ENCODE measurements around the gene HOXA13.

Gene HOXA13

DNA sequence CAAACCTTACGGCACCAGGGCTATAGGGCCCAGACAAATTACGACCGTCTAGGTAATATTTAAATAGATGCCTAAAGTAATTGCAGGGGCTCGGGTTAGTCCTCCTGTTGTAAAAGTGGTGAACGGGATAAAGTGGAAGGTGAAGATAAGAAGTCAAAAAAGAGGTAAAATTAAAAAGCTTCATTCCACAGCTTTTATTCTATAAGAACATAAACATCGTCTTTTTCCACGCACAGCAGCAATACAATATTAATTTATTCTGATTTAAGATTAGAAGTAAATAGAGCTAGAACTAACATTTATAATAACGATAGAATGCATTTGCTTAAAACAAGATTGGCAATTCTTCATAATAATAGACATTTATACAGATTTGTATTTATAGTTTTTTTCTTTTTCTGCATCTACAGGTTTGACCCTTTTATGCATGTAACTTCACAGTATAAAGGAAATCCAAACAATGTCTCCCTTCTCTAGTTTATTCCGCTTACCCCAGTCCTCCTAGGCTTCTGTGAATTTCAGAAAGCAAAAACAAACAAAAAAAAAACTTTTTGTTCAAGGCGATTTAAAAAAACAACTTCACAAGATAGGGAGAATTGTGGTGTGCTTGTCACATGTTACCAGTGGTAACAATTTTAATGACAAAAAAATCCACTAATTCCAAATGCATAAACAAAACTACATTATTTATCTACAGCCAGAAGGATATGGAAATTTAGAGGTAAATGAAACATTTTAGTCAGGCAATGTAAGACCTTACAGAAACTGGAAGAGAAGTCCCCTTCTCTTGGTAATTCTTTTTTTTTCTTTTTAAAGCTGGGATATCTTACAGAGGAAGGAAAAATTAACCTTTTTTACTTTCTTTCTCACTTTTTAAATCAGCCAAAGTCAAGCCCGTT lies 29.2 kb downstream of the HOXA13 start:
- DNase-seq (ENCODE audit: low read depth) = no peak

DNA sequence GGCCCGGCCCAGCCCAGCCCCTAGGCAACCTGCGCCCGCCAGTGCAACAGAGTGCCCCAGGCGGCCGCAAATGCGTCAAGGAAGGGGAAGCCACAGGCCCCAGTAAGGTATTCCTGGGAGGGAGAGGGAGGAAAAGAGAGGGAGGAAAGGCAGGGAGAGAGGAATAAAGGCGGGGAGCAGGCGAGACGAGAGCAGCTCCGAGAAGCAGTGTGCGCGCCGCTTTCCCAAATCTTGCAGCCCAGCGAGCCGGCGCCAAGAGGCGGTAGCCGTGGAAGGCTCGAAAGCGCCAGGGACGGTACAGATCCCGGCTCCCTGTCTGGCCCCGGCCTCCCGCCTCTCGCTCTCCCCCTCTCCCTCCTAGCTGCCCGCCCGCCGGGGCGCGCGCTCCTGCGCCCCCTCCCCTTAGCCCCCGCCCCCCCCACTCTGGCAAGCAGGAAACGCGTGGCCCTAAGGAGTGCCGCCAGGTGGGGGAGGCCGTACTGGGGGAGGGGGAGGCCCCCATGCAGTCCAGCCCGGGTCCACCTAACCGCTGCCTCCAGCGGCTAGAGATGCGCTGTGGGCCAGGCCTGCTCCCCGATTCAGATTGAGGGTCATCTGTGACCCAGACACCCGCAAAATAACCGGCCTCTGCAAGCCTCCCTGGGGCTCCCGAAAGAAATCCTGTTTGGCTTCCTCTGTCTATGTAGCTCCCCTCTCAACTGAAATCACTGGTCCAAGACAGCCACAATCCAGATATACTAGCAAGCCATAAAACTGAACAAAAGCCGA lies 30.0 kb downstream of the HOXA13 start:
- DNase-seq (ENCODE audit: low read depth) = no peak

DNA sequence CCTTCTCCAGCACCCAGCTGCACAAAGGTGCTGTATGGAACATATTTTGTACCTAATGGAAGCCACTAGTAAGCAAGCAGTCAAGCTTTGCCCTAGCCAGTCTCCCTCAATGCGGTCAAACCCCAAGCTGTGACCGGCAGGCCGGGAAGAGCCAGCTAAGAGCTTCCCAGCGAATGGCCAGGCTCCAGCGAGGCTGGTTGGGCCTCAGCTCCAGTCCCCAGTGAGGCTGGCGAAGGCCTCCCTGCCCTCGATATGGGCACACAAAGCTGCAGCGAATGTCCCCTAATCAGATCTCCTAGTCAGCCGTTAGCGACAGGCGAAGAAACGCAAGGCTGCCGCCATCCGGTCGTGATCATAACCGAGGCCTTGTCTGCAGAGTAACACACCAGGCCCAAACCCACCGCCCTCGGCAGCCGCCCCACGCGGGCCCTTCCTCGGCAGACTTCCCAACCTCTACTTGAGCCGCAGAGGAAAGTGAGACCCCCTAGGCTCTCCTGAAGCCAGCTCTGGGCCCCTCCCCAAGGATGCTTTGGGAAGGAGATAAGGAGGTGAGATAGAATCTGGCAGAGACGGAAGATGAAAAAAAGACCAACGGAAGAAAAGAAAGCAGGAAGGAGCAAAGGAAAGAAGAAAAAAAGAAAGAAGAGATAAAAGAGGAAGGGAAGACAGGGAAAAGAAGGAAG lies 31.5 kb downstream of the HOXA13 start:
- DNase-seq (ENCODE audit: low read depth) = no peak

DNA sequence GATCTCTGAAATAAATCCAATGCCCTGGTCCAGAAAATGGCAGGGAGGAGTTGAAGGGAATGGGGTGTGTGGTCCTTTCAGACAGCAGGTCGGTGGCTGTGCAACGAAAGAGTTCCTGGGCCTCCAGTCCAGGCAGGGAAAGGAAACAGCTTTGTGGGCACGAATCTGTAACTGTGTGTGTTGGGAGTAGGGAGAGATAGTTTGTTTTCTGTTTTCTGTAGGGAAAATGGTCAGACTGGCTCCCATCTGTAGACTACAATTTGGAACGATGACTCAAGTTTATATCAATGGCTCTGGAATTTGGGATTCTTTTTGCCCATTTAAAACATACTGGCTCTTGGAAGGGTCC lies 32.0 kb downstream of the HOXA13 start:
- no peak for DNase-seq (ENCODE audit: low read depth)

DNA sequence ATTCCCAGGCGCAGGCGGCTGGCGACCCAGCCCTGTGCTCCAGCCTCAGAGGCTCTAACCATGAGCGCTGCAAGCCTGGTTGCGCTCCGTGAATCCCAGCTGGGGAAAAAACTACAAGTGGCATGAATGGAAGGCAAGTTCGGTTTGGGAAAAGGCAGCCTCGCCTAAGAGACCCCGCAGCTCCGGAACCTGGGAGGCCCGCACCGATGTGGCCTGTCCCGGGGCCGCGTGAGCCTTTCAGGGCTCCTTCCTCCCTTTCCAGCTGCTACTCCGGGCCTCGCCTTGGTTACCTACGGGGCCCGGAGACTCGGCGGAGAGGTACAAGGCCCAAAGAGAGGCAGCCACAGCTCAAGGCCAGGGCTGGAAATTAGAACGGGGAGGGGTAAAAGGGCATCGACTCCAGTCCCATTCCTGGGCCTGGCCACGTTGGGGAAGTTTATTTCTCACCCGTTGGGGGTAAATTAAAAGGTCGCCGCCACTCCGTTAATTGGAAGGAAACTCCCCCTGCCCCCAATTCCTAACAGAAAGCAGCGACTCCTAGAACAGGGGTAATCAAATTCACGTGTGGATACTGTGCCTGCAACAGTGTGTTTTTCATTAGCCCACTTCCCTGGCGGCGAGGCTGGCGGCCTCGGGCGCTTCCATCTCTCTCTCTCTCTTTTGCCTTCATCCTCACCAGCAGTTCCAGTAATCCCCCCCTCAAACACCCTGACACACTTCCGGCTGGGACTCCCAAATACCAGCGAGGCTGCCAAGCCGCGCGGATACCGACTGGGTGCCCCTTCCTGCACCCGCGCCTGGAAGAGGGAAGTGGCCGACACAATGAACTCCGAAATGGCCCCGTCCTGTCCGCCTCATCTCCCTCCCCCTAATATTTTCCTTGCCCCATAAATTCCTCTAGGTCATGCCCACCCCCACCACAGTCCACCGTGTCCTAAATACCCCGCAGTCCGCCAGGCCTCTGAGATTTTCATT lies 33.1 kb downstream of the HOXA13 start:
- no peak for DNase-seq (ENCODE audit: low read depth)

DNA sequence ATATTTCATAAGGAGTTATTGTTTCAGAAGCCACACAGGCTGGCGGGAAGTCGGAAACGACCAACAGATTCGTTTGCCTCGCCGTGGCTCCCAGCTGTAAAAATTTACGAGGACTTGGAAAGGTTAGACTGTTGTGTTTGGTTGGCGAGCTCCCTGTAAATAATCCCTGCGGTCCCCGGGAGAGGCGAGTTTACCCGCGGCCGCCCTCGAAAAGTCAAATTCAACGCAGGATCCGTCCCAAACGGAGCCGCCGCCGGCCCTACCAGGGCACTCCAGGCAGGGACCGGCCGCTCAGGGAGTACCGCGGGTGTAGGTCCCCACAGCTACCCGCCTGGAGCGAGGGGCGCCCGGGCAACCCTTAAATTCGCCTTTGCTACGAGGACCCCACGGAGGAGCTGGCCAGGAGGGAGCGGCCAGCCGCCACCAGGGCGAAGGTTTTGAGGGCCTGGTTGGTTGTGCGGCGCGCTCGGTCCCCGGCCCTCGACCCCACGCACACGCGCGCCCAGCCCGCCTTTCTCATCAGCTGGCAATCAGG lies 33.8 kb downstream of the HOXA13 start:
- no peak for DNase-seq (ENCODE audit: low read depth)

DNA sequence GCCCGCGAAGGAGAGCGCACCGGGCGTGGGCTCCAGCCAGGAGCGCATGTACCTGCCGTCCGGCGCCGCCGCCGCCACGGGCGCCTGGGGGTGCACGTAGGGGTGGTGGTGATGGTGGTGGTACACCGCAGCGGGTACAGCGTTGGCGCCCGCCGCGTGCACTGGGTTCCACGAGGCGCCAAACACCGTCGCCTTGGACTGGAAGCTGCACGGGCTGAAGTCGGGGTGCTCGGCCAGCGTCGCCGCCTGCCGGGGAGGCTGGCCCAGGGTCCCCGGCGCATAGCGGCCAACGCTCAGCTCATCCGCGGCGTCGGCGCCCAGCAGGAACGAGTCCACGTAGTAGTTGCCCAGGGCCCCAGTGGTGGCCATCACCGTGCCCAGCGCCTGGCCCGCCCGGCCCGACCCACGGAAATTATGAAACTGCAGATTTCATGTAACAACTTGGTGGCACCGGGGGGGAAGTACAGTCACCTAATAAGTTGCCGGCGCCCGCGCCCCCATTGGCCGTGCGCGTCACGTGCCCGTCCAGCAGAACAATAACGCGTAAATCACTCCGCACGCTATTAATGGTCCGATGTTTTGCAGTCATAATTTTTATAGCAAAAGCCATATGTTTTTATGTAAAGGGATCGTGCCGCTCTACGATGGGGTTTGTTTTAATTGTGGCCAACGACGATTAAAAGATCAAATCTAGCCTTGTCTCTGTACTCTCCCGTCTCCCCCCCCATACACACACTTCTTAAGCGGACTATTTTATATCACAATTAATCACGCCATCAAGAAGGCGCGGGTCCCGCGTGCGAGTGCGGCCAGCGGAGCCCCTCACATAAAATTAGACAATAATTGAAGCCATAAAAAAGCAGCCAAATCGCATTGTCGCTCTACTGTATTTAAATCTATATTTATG lies 34.5 kb downstream of the HOXA13 start, which contains the start of gene HOXA9:
TSS of gene HOXA9 (minus strand) at position 449 of the 907 bp plus-strand sequence. CDS start at position 369, 80 bp downstream.
- no peak for DNase-seq (ENCODE audit: low read depth)

DNA sequence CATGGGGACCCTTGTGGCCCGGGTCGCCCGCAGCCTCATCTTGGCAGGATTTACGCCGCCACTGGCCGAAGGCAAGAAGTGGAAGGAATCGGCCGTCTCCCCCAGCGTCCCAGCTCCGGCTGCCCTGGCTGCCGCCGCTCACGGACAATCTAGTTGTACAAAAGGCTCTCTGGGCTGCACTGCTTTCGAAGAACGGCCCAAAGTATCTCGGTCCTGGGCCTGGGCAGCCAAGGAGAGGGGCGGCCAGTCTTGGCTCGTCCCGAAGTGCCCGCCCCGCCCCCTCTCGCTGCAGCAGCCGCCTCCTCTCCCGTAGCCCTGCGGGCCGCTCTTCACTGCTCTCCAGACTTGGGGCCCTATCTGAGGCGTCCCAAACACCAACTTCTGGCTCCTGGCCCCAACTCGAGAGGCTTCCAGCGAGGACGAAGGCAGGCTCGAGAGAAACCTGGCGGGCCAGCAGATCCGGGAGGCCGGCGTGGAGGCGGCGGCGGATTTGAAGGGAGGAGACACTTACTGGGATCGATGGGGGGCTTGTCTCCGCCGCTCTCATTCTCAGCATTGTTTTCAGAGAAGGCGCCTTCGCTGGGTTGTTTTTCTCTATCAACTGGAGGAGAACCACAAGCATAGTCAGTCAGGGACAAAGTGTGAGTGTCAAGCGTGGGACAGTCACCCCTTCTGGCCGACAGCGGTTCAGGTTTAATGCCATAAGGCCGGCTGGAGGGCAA lies 35.4 kb downstream of the HOXA13 start:
- no peak for DNase-seq (ENCODE audit: low read depth)

DNA sequence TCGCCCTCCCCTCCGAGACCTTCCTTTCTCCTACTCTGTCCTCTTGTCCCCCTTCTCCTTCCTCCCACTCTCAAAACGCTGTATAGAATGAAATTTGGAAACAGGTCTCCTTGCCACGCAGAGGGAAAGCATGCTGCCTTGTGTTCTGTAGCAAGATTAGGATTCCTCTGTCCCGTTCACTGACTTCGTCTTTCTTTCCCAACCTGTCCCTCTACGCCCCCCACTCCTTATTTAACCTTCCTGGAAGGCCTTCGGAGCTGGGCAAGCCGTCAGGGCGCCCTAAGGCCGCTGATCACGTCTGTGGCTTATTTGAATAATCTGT lies 35.9 kb downstream of the HOXA13 start:
- no peak for DNase-seq (ENCODE audit: low read depth)

DNA sequence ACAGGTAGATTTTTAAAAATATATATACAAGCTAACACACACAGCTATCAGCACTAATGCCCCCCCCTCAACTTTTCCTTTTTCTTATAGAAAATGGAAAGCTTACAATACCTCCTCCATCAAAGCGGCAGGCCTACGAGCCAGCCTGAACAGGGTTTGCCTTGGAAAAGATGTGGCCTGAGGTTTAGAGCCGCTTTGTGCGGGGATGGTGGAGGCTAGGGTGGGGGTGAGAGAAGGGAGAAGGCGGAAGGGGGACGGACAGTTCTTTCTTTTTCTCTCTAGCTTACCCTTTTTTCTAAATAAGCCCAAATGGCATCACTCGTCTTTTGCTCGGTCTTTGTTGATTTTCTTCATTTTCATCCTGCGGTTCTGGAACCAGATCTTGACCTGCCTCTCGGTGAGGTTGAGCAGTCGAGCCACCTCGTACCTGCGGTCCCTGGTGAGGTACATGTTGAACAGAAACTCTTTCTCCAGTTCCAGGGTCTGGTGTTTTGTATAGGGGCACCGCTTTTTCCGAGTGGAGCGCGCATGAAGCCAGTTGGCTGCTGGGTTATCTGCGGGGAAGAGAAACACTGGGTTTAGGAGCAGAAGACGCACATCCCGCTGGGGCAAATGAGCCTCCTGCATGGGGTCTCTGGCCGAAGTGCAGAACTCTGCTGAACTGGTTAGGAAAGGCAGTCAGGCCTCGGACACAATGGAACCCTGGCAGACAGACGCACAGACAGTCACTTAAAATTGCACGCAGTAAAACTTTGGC lies 36.4 kb downstream of the HOXA13 start:
- DNase-seq (ENCODE audit: low read depth) = no peak

DNA sequence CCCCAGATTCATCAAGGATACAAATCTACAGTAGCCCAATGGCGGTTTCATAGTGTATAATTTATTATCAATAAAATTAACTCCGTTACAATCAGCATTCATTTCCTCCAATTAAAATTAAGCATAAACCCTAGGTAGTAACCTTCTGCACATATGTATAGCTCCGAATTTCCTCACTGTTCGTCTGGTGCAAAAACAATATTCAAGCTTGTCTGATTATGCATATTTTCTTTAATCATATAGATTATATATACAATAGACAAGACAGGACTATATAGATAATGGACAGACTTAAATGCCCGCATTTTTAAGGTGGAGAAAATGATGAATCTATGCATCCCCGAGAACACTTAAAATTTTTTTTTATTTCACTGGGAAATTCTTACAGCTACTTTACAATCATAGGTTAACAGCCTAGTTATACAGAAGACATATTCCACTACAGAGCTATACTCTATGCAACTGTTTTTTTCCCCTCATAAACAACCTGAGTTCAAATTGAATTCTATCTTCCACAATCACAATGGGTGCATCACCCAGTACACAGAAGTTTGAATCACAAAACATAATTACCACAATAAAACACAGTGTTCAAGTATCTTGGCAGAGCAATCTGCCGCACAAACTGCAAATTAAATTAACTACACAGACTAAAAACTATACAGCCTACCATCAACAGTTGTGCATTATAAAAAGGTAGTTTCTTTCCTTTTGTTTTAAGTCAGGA lies 37.2 kb downstream of the HOXA13 start:
- no peak for DNase-seq (ENCODE audit: low read depth)

DNA sequence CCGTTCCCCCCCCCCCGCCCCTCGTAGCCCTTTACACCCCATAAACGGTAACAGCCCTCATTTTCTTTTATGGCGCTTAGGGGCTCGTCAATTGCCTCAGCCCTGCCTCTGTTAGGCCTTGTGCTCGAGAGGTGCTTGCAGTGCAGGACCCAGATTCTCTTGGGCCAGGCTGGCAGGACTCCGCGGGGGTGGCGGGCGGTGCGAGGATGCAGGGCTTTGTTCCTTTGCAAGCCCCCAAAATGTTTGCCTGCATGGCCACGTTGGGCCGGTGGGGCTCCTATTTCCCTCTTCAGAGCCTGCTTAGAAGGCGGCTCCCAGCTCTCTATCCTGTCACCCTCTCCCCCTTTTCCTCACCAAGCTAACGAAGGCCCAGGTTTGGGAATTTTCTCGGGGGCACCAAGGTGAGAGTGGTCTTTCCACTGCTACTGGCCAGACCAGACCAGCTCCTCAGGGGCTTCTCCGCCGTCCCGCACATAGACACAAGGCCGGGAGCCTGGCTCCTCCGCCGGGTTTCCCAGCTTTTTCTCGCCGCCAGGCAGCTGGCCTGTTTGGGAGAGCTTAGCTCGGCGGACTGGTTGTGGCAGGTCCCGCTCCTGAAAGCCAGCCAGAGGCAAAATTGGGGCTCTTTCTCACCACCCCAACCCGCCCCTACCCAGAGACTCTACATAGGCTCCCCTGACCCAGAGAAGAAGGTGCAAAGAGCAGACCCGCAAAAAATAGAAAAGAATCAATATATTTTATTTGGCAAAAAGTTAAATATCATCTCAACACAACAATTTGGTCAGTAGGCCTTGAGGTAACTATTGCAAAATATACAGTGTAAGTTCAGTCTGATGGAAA lies 38.0 kb downstream of the HOXA13 start:
- no peak for DNase-seq (ENCODE audit: low read depth)

DNA sequence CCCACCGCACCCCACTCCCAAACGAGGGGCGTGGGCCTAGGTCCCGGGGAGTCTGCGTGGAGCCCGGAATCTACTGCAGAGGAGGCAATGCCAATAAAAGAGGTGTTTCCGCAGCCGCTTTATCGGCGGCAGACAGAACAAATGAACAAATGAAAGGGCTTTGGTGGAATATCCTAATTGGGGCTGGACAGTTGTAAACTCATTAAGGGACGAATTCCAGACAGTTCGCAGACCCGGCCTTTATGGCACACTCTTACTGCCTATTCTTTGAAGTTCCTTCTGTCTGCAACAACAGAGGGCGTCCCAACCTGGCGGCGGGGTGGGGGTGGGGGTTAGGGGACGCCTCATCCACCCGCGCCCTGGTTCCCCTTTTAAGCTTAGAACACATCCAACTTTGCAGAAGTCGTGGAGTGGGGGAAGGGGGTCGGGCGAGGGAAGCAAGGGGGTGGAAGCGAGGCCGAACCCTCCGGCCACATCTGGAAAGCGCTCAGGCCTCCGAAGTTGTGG lies 38.6 kb downstream of the HOXA13 start:
- DNase-seq (ENCODE audit: low read depth) = no peak

DNA sequence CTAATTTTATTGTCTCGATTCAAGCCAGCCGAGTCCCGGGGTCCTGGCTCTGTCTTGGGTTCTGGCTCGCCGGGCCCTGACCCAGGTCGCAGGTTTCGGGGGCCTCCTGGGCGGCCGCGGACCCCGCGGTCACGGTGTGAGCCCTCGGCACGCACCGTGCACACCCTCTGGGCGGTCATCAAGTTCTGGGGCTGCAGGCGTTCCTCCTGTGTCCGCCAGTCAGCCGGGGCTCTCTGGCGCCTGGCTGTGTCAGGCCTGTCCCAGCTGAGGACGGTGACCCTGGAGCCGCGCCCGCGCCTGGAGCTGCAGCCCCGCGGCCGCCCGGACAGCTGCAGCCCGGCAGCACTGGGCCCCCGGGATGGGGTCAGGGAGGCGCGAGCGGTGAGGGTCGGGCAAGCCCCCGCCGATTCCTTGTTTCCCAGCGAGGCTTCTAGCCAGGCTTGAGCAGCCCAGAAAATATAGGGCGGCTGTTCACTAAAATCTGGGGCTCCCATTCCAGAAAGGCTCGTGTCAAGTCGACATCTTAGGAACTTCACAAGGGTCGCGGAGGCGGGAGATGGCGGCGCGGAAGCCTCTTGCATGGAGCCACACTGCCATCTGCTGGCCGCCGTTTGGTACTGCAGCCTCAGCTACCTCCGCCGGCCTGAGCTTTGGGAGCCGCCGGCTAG lies 39.2 kb downstream of the HOXA13 start:
- DNase-seq (ENCODE audit: low read depth) = peak; percentile 72

DNA sequence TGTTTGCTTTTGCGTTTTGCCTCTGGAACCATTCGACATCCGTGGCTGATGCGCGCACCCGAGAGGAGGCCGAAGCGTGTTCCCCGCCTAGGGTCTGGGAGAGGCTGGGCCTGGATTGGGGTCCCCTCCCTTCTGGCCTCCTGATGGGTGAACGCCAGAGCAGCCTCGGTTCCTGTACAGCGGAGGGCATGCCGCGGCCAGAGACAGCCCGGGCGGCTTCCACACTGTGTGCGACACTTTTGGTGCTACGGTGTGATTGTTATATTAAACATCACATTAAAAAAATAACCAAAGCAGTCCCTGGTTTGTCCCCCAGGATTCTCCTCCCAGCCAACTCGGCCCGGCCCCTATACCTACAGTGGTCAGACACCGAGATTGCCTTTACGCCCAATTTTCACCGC lies 39.7 kb downstream of the HOXA13 start:
- DNase-seq (ENCODE audit: low read depth) = no peak
